ENCODE data around the gene SLC25A25.
A peak's percentile ranks its signal among the peaks of the same experiment; 100 is the strongest.
"Not testable (repeated sequence)": the region's sequence is repeated elsewhere in the genome, so short reads cannot be mapped to it uniquely, and the experiment has no call there.

SLC25A25 gene

DNA sequence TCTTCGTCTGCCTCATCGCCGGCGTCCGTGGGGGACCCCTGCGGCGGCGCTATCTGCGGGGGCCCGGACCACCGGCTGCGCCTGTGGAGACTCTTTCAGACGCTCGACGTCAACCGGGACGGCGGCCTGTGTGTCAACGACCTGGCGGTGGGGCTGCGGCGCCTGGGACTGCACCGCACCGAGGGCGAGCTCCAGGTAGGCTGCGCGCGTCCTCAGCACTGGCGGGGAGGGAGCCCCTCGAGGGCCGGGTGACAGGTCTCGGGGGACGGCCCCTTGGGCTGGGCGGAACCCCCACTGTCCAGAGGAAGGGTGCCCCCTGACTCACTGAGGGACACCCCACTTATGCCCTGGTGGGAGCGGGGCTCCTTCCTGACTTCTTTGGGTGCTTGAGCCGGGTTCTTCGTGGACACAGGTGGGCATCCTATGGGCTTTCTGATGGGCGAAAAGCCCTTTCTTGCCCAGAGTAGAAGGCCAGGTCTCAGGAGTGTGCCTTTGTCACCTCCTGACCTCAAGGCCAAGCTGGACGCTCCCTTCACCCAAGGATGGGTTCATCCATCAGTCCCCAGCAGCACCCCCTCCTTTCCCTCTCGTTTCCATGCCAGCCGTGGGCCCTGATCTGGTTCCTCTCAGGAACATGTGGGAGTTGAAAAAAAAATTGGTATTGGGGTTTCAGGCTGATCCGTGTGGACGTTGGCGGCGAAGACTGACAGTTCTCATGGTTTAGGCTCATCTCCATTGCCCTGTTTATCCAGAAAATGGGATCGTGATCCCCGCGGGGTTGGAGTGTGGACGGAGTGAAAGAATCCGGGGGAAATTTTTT is 564 bp downstream of the SLC25A25 start:
- peak overlapping the region; percentile 89 for H3K4me3 ChIP-seq (ENCODE audit: low read length)
- DNase-seq (ENCODE audit: low read depth, low spot score), result no peak

GRCh38 chr9:128070874-128071273 is 2.8 kb downstream of the SLC25A25 start:
- H3K4me3 ChIP-seq (ENCODE audit: low read length), result no peak overlapping the region
- no peak for DNase-seq (ENCODE audit: low read depth, low spot score)

- H3K4me3 ChIP-seq (ENCODE audit: low read length), result peak overlapping the region; percentile 27
- not testable (repeated sequence) for DNase-seq (ENCODE audit: low read depth, low spot score)
Observed at GRCh38 chr9:128071475-128071874, 3.4 kb downstream of the SLC25A25 start.

DNA sequence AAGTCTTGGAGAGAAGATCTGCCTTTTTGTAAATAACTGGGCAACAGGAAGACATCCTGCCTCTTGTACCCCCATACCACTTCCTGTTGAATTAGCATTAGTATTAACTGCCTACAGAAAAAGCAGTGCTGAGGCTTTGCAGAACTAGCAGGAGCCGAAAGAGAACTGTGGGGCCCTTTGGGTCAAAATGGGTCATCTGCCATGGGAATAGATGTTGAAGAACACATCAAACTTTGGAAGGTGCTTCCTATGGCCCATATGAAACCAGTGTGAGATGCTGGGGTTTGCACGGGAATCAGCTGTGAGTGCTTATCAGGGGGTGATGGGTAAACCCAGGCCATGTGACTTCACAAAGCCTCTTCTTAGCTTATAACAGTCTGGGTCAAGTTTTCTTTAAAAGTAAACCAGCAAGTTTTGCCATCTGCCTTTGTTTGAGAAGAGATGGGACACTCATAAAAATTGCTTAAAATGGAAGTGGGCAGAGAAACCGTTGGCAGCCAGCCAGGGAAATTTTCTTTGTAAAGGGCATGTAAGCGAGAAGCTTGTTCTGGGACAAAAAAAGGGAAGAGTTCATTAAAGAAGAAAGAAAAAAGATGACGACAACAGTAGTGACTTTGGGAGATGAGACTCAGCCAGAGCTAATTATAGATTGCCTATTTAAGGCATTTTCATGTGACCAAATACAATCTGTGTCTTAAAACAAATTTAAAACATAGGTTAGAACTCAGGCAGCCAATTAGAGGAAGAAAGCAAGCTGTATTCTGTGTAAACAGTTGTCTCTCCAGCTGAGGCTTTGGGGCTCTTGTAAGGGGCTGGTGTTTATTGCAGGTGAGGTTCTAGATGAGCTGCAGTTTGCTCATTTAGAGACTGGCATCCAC is 4.4 kb downstream of the SLC25A25 start:
- peak; percentile 66 for DNase-seq (ENCODE audit: low read depth, low spot score)
- H3K4me3 ChIP-seq (ENCODE audit: low read length), result peak overlapping the region; percentile 27

GRCh38 chr9:128073253-128073886 is 5.3 kb downstream of the SLC25A25 start:
- no peak for DNase-seq (ENCODE audit: low read depth, low spot score)
- no peak overlapping the region for H3K4me3 ChIP-seq (ENCODE audit: low read length)

- DNase-seq (ENCODE audit: low read depth, low spot score), result no peak
Observed at GRCh38 chr9:128077847-128078503, 9.9 kb downstream of the SLC25A25 start.

DNA sequence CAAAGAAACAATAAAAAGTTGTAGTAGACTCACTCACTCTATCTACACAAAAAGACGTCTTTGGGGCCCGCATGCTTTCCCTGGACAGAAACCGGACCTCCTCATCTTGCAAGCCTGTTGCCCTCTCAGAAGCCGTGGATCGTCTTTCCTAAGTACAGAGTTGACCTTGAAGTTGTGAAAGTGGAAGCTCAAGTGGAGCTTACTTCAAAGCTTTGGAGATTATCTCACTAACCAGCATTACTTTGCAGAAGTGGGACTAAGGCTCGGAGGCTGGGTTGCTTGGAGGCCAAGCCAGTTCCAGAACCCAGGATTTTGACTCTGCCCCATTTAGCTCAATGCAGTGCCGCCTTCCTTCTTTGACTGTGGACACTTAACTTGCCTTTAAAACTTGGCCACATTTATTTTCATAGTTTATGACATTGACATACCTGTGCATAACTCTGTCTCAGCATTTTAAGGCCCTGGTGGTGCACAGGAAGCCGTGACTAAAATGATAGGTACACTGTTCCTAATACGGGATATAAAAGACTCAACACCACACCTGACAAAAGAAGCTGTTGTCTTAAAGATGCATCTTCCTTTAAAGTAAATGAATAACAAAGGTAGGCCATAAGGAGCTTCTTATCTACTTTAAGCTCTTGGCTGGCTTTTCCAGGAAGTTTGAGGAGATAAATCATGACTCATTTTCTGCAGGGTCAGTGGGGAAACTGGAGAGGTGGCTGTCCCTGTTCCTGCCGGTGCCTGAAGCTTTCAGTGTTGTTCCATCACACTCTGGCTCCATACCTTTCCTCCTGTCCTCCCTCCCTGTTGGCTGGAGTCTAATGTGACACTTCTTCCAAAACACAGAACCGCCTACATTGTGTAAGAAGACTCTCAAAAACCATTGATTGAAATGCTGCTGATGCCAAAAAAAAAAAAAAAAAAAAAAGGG is 10.7 kb downstream of the SLC25A25 start:
- DNase-seq (ENCODE audit: low read depth, low spot score), result no peak
- H3K4me3 ChIP-seq (ENCODE audit: low read length), result no peak overlapping the region

More at GRCh38 chr9:128077847-128078503, 9.9 kb downstream of the SLC25A25 start:
- H3K4me3 ChIP-seq (ENCODE audit: low read length), result no peak overlapping the region

- no peak overlapping the region for H3K4me3 ChIP-seq (ENCODE audit: low read length)
- no peak for DNase-seq (ENCODE audit: low read depth, low spot score)
Observed at GRCh38 chr9:128080206-128080605, 12.2 kb downstream of the SLC25A25 start.

DNA sequence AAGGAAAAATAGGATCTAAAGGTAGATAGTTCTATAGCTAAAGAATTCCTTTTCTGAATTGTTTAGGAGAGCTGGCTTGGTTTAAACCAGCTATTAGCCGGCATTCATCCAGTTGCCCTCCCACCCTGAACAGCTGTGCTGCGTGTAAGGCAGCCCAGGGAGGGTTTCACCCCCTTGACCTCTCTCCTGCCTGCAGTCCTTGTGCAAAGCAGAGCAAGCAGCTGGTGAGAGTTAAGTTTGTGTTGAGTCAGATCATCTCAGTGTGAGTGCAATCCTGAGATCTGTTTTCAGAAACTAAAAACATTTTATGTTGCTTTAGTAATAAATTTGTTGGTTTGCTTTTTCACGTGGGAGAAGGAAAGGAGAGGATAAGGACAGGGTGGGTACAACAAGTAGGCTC is 13.0 kb downstream of the SLC25A25 start:
- DNase-seq (ENCODE audit: low read depth, low spot score), result no peak
- no peak overlapping the region for H3K4me3 ChIP-seq (ENCODE audit: low read length)

- no peak overlapping the region for H3K4me3 ChIP-seq (ENCODE audit: low read length)
- no peak for DNase-seq (ENCODE audit: low read depth, low spot score)
Observed at GRCh38 chr9:128082151-128082550, 14.1 kb downstream of the SLC25A25 start.

GRCh38 chr9:128084746-128085145 is 16.7 kb downstream of the SLC25A25 start:
- no peak for DNase-seq (ENCODE audit: low read depth, low spot score)
- H3K4me3 ChIP-seq (ENCODE audit: low read length), result no peak overlapping the region

- no peak overlapping the region for H3K4me3 ChIP-seq (ENCODE audit: low read length)
- no peak for DNase-seq (ENCODE audit: low read depth, low spot score)
Observed at GRCh38 chr9:128085943-128086342, 17.9 kb downstream of the SLC25A25 start.

DNA sequence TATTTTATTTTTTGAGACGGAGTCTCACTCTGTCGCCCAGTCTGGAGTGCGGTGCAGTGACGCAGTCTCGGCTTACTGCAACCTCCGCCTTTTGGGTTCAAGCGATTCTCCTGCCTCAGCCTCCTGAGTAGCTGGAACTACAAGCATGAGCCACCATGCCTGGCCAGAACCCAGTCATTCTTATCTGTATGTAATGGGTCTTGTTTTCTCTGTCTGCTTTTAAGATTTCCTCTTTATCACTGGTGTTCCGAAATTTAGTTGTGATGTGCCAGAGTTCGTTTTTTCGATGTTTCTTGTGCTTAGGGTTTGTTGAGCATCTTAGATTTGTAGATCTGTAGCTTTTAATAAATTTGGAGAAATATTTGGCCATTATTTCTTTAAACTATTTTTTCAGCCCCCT is 19.2 kb downstream of the SLC25A25 start:
- H3K4me3 ChIP-seq (ENCODE audit: low read length), result no peak overlapping the region
- no peak for DNase-seq (ENCODE audit: low read depth, low spot score)

- peak; percentile 72 for DNase-seq (ENCODE audit: low read depth, low spot score)
- H3K4me3 ChIP-seq (ENCODE audit: low read length), result no peak overlapping the region
Observed at GRCh38 chr9:128088253-128088945, 20.4 kb downstream of the SLC25A25 start.

- H3K4me3 ChIP-seq (ENCODE audit: low read length), result no peak overlapping the region
- no peak for DNase-seq (ENCODE audit: low read depth, low spot score)
Observed at GRCh38 chr9:128089299-128089698, 21.3 kb downstream of the SLC25A25 start.

DNA sequence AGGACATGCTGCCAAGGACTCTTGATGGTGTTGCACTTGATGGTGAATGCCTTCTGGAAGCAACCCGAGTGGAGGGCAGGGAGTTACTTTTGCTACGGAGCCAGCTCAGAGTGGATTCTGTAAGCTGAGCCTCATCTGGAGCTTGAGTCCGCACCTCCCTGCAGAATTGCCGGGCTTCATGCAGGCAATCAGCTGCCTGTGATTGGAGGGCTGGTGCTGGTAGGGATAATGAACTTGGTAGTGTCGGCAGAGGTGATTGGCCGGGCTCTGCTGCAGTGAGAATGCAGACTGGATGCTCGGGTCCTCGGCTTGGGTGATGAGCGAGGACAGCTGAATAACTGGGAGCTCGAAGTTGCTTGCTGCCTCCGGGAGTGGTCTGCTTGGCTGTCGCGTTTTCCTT is 23.1 kb downstream of the SLC25A25 start:
- no peak overlapping the region for H3K4me3 ChIP-seq (ENCODE audit: low read length)
- no peak for DNase-seq (ENCODE audit: low read depth, low spot score)

GRCh38 chr9:128091571-128091970 is 23.5 kb downstream of the SLC25A25 start:
- no peak overlapping the region for H3K4me3 ChIP-seq (ENCODE audit: low read length)
- DNase-seq (ENCODE audit: low read depth, low spot score), result no peak

All from Jurkat, Clone E6-1 (cell line).